Measurements from ENCODE around the gene ABCC1. TPM values are rescaled to one million over a fixed set of nuclear protein-coding genes. Genes with fewer than 3 reads are reported as not detected.

ABCC1 gene
- total and polyA plus RNA-seq, 2 of the 4 experiments (the other 2 are of a cell fraction): 39.4 to 66.0 TPM

GRCh38 chr16:15950869-15951268 lies 1.5 kb downstream of the ABCC1 start:
- Histone ChIP-seq H4K20me1 (ENCODE audit: insufficient read depth, low read length) (peaks cover 57% of the 10 kb centered on the region), H3K14ac (replicated peaks; ENCODE audit: low read depth, low read length) (peak overlapping the region; percentile 98), H3K9me3 (ENCODE audit: control insufficient read depth, insufficient read depth, low read length) (no peaks in the 10 kb centered on the region), H3K9ac (ENCODE audit: low read depth, low read length) (peak overlapping the region; percentile 90), H2AK9ac (replicated peaks; ENCODE audit: low read depth, low read length, poor library complexity) (peak overlapping the region; percentile 7), H3K4me2 (ENCODE audit: low read depth, low read length) (peak overlapping the region; percentile 81), H4K91ac (ENCODE audit: insufficient read depth, low read depth, low read length) (peak overlapping the region; percentile 83), H3K23ac (ENCODE audit: low read depth, low read length) (peak overlapping the region; percentile 98), H2BK120ac (ENCODE audit: low read depth, low read length) (peak overlapping the region; percentile 84), H4K8ac (ENCODE audit: low read depth in 2 of 2, low read length in 2 of 2) (peak overlapping the region; percentile 36 to 83; a peak in 3 of 4 replicates), H3K56ac (ENCODE audit: extremely low read depth, insufficient read depth, low read length) (peak overlapping the region; percentile 73), H2BK20ac (ENCODE audit: low read depth, low read length) (peak overlapping the region; percentile 19; the same call in 1 of the 2 replicates), H3K79me1 (ENCODE audit: low read depth in 1 of 2, low read length in 2 of 2) (peaks cover 4 to 65% of the 10 kb centered on the region in 2 experiments; a peak in 3 of 4 replicates), H3K27ac (ENCODE audit: insufficient read depth, low read length) (peak overlapping the region; percentile 96), H2AK5ac (ENCODE audit: low read depth, low read length) (peak overlapping the region; percentile 93), H2BK5ac (ENCODE audit: low read depth, low read length, poor library complexity, severe bottlenecking) (peak overlapping the region; percentile 84), H3K27me3 (ENCODE audit: control insufficient read depth, insufficient read depth, low read length) (no peaks in the 10 kb centered on the region), H4K5ac (ENCODE audit: low read depth, low read length) (0 out of 2 replicates have a peak overlapping the region, but pooled peaks have one; percentile 5), H3K4ac (ENCODE audit: low read depth, low read length) (peak overlapping the region; percentile 83), H3K4me1 (ENCODE audit: control insufficient read depth, insufficient read depth, low read length) (peaks cover 31% of the 10 kb centered on the region), H3K18ac (ENCODE audit: low read depth, low read length) (peak overlapping the region; percentile 89), H2AFZ (replicated peaks; ENCODE audit: low read length, poor library complexity) (no peak overlapping the region), H3K4me3 (ENCODE audit: insufficient read depth, low read depth, low read length) (peak overlapping the region; percentile 82), H2BK15ac (ENCODE audit: low read depth, low read length) (no peak overlapping the region), H3K36me3 (ENCODE audit: control insufficient read depth, insufficient read depth, low read length) (peaks cover 17% of the 10 kb centered on the region; the same call in 1 of the 2 replicates), H3K9me1 (ENCODE audit: insufficient read depth, low read length) (peaks cover 41% of the 10 kb centered on the region)
- dilution Hi-C loops (cut with HindIII; ENCODE audit: low sequenced_read_pairs, unreplicated experiment) (no loop called here), in situ Hi-C loops (cut with MboI; ENCODE audit: low sequenced_read_pairs) (no loop called here), intact Hi-C loops (cut with micrococcal nuclease) (loop anchor here (5.0 kb wide), 1 partner anchor 76 kb away; no protein-coding TSS in a partner anchor)
- ATAC-seq (ENCODE audit: low read depth): no peak
- BruUV-seq (replicated peaks): no TSS peak
- TF ChIP-seq MAFK (IDR thresholded peaks at IDR 0.05; ENCODE audit: low read depth, low read length) (no peak), MAZ (IDR thresholded peaks at IDR 0.05; ENCODE audit: borderline replicate concordance, low read depth, low read length) (no peak), POLR2A (IDR thresholded peaks at IDR 0.05; ENCODE audit: low read depth, low read length) (no peak), CEBPB (IDR thresholded peaks at IDR 0.05; ENCODE audit: low read depth, low read length) (no peak), ELK1 (IDR thresholded peaks at IDR 0.05; ENCODE audit: borderline replicate concordance, low read depth, low read length) (no peak)
- POLR2A ChIA-PET (ENCODE audit: unreplicated experiment): interaction anchor here (0.5 to 1.2 kb wide), 2 partner anchors 63 to 74 kb away, joined by 3 read pairs; partner anchors contain the start of gene CEP20
- CTCF ChIA-PET: no interaction called here
- DNase-seq: no peak

All from IMR-90 (cell line).